Right atrium auricular region (tissue), 2 donors: ENCODE measurements around the gene PTEN. TPM values are rescaled to one million over a fixed set of nuclear protein-coding genes. Genes with fewer than 3 reads are reported as not detected.

Experiments used
- DNase-seq: peaks from one replicate; pipeline ENCODE4 v3.0.0-alpha.2; 2019; ENCODE audit warnings: low spot score
- H3K27ac ChIP-seq, 2 donors: fragments of 200-600 bp; sonication (generic); 1 replicate in 1 of 2; 2 replicates in 1 of 2; pipeline ENCODE4 v1.5.1; 2016 to 2019
- H3K27me3 ChIP-seq, 2 donors: fragments of 200-600 bp; sonication (generic); one replicate each; pipeline versions ENCODE4 v1.5.1 to v1.6.0; 2017 to 2019
- H3K36me3 ChIP-seq: fragments of 200-600 bp; sonication (generic); one replicate; pipeline ENCODE4 v1.5.1; 2016
- H3K4me1 ChIP-seq, 2 donors: fragments of 200-600 bp; sonication (generic); one replicate each; pipeline versions ENCODE4 v1.5.1 to v1.6.0; 2017 to 2019
- H3K4me3 ChIP-seq, 2 donors: fragments of 200-600 bp; sonication (generic); 1 replicate in 1 of 2; 2 replicates in 1 of 2; pipeline ENCODE4 v1.5.1; 2017 to 2019; ENCODE audit warnings: mild to moderate bottlenecking in 1 of 2, moderate library complexity in 1 of 2
- H3K9me3 ChIP-seq, 2 donors: fragments of 200-600 bp; sonication (generic); one replicate each; pipeline ENCODE4 v1.5.1; 2019
- total RNA-seq, 2 donors: library from RNA; depleted of rRNA; stranded (reverse); fragments of >200 nt; gene quantifications; one replicate each; pipeline ENCODE4 v1.1.0, GENCODE V29; 2016
- TF ChIP-seq, protein P1 (sequence below), 2 donors: fragments of 200-600 bp; sonication (generic); IDR thresholded peaks; one replicate each; pipeline ENCODE4 v1.5.1; 2019; ENCODE audit warnings: antibody characterized with exemption in 2 of 2

The PTEN gene
- total RNA-seq, 2 donors from 2014 or later: 46.5 to 55.9 TPM

GRCh38 chr10:87987206-87987605 lies 123.8 kb downstream of the PTEN start:
- DNase-seq: no peak
- no peaks in the 10 kb centered on the region for H3K4me1 ChIP-seq
- TF ChIP-seq, protein P1, sequence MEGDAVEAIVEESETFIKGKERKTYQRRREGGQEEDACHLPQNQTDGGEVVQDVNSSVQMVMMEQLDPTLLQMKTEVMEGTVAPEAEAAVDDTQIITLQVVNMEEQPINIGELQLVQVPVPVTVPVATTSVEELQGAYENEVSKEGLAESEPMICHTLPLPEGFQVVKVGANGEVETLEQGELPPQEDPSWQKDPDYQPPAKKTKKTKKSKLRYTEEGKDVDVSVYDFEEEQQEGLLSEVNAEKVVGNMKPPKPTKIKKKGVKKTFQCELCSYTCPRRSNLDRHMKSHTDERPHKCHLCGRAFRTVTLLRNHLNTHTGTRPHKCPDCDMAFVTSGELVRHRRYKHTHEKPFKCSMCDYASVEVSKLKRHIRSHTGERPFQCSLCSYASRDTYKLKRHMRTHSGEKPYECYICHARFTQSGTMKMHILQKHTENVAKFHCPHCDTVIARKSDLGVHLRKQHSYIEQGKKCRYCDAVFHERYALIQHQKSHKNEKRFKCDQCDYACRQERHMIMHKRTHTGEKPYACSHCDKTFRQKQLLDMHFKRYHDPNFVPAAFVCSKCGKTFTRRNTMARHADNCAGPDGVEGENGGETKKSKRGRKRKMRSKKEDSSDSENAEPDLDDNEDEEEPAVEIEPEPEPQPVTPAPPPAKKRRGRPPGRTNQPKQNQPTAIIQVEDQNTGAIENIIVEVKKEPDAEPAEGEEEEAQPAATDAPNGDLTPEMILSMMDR (IDR thresholded peaks at IDR 0.05): no peak
- H3K36me3 ChIP-seq: no peaks in the 10 kb centered on the region
- H3K27me3 ChIP-seq: no peaks in the 10 kb centered on the region
- no peak overlapping the region for H3K27ac ChIP-seq
- H3K9me3 ChIP-seq: no peaks in the 10 kb centered on the region
- H3K4me3 ChIP-seq: no peak overlapping the region

- H3K4me3 ChIP-seq: no peak overlapping the region
- TF ChIP-seq, protein P1 (IDR thresholded peaks at IDR 0.05): no peak
- H3K27ac ChIP-seq: no peak overlapping the region
- H3K4me1 ChIP-seq: no peaks in the 10 kb centered on the region
- no peaks in the 10 kb centered on the region for H3K9me3 ChIP-seq
- no peak for DNase-seq
- H3K27me3 ChIP-seq: no peaks in the 10 kb centered on the region
- no peaks in the 10 kb centered on the region for H3K36me3 ChIP-seq
Observed at GRCh38 chr10:87991946-87992345, 128.5 kb downstream of the PTEN start.

- H3K4me1 ChIP-seq: no peaks in the 10 kb centered on the region
- no peaks in the 10 kb centered on the region for H3K36me3 ChIP-seq
- no peak overlapping the region for H3K27ac ChIP-seq
- TF ChIP-seq, protein P1 (IDR thresholded peaks at IDR 0.05): no peak
- DNase-seq: no peak
- H3K4me3 ChIP-seq: no peak overlapping the region
- H3K27me3 ChIP-seq: no peaks in the 10 kb centered on the region
- H3K9me3 ChIP-seq: no peaks in the 10 kb centered on the region
Observed at GRCh38 chr10:88004451-88004850, 141.0 kb downstream of the PTEN start.

GRCh38 chr10:88006261-88006660 lies 142.8 kb downstream of the PTEN start:
- no peaks in the 10 kb centered on the region for H3K27me3 ChIP-seq
- no peaks in the 10 kb centered on the region for H3K36me3 ChIP-seq
- no peak overlapping the region for H3K4me3 ChIP-seq
- no peak overlapping the region for H3K27ac ChIP-seq
- no peak for DNase-seq
- H3K9me3 ChIP-seq: no peaks in the 10 kb centered on the region
- H3K4me1 ChIP-seq: no peaks in the 10 kb centered on the region
- TF ChIP-seq, protein P1 (IDR thresholded peaks at IDR 0.05): no peak

DNA sequence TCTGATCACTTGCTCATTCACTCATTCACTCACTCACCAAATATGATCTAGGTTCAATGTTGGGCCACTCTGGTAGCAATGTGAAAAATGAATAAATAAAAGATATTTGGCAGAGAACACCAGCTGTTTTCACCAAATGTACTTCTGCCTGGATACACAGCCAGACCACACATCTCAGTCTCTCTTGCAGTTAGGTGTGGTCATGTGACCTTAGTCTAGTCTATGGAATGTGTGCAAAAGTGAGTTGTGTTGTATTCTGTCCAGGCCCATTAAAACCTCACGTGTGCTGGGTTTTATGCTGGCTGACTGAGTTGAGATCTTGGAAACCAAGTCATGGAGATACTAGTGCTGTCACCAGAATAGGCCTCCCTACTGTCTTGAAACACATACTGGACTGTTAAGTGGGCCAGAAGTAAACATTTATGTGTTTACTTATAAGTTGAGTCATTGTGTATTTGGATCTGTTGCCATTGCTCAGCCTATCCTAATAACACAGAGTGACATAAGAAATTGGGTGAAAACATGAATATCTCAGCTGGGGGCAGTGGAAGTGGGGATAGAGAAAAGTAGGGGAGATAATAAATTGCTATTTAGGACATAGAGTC lies 145.5 kb downstream of the PTEN start:
- no peak overlapping the region for H3K4me3 ChIP-seq
- no peaks in the 10 kb centered on the region for H3K36me3 ChIP-seq
- no peak for DNase-seq
- H3K9me3 ChIP-seq: no peaks in the 10 kb centered on the region
- TF ChIP-seq, protein P1 (IDR thresholded peaks at IDR 0.05): no peak
- H3K27me3 ChIP-seq: no peaks in the 10 kb centered on the region
- H3K4me1 ChIP-seq: peaks cover 0 to 8% of the 10 kb centered on the region in 2 donors
- no peak overlapping the region for H3K27ac ChIP-seq

DNA sequence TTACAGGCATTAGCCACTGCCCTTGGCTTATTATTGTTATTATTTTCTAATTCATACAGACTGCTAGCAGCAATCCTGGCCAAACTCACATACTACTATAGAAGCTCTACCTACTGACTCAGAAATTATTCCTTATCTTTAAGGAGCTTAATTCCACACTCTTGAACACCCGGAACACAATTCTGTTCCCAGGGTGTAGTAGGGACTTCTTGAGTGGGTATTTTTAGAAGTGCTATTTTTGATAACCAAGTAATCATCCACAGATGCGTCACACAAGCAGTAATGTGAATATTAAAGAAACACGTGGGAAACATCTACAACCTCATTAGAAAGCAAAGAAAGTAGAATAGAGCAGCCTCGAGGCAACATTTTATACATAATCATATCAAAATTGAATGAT lies 149.2 kb downstream of the PTEN start:
- H3K27me3 ChIP-seq: no peaks in the 10 kb centered on the region
- H3K36me3 ChIP-seq: no peaks in the 10 kb centered on the region
- H3K4me3 ChIP-seq: no peak overlapping the region
- H3K27ac ChIP-seq: no peak overlapping the region
- H3K4me1 ChIP-seq: peaks cover 0 to 8% of the 10 kb centered on the region in 2 donors
- no peak for DNase-seq
- TF ChIP-seq, protein P1 (IDR thresholded peaks at IDR 0.05): no peak
- H3K9me3 ChIP-seq: no peaks in the 10 kb centered on the region
